Skeletal muscle satellite cell (primary cell): ENCODE measurements around the gene TOMM34. TPM values are rescaled to one million over a fixed set of nuclear protein-coding genes. Genes with fewer than 3 reads are reported as not detected.

ENCODE experiments used
- H3K27me3 ChIP-seq: 2 replicates; pipeline ENCODE4 v1.7.0; 2013; ENCODE audit warnings: low read length; ENCODE audit not compliant: control insufficient read depth, insufficient read depth
- H3K36me3 ChIP-seq: 2 replicates; pipeline ENCODE4 v1.7.0; 2013; ENCODE audit warnings: mild to moderate bottlenecking, control low read depth, low read length; ENCODE audit not compliant: insufficient read depth
- H3K4me1 ChIP-seq: 2 replicates; pipeline ENCODE4 v1.7.0; 2013; ENCODE audit warnings: low read length; ENCODE audit not compliant: control insufficient read depth, insufficient read depth
- H3K4me2 ChIP-seq: 2 replicates; pipeline ENCODE4 v1.7.0; 2013; ENCODE audit warnings: mild to moderate bottlenecking, low read length
- H3K4me3 ChIP-seq: 2 replicates; pipeline ENCODE4 v1.7.0; 2013; ENCODE audit warnings: low read length
- H3K9ac ChIP-seq: 2 replicates; pipeline ENCODE4 v1.7.0; 2013; ENCODE audit warnings: mild to moderate bottlenecking, low read depth, low read length, moderate library complexity
- H3K9me3 ChIP-seq: replicated peaks from 2 replicates; pipeline ENCODE4 v1.7.0; 2013; ENCODE audit warnings: mild to moderate bottlenecking, control low read depth, low read length
- small RNA-seq: library from RNA; depleted of rRNA; stranded (forward); fragments of <200 nt; gene quantifications from one replicate; pipeline ENCODE3, GENCODE V24; 2012

TOMM34 gene

DNA sequence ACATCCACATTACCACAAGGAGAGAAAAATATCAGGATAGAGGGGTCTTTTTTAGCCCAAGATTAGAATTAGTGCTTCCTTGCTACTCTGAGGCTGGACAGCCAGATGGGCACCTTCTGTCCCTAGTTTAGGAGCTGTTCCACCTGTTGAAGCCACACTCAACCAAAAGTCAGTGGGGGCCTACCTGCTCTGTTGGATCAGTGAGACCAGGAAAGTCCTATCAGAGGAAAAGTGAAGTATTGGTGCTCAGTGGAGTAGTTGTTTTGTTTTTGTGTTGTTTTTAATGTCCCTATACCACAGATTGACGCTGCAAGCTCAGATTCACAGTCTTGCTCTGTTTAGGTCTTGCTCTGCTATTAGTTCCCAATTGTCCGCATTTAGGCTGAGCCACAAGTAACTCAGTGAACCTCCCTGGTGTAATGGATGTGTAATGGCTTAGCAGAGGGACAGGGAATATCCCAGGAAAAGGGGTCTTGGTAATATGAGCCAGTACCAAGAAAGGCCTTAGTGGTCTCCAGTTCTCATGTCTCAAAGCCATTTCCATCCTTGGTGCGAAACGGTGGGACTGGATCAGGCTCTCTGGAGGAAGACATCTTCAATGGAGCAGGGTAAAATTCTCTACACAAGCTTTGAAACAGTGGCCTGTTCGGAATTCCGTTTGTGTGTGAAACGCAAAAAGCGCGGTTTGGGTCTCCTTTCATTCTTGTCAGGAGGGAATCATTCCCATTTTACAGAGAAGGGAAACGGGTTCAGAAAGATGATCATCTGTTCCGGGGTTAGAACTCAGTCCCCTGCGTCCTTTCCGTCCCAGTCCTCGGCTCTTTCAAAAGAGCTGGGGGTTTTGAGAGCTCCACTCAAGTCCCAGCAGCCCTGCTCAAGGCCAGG is 51.0 kb downstream of the TOMM34 start:
- H3K4me2 ChIP-seq = peak overlapping the region; percentile 86
- H3K9ac ChIP-seq = no peak overlapping the region
- H3K4me3 ChIP-seq = peak overlapping the region; percentile 76
- H3K9me3 ChIP-seq = no peaks in the 10 kb centered on the region
- H3K36me3 ChIP-seq = peaks cover 62% of the 10 kb centered on the region
- H3K27me3 ChIP-seq = no peaks in the 10 kb centered on the region
- peaks cover 9% of the 10 kb centered on the region for H3K4me1 ChIP-seq

DNA sequence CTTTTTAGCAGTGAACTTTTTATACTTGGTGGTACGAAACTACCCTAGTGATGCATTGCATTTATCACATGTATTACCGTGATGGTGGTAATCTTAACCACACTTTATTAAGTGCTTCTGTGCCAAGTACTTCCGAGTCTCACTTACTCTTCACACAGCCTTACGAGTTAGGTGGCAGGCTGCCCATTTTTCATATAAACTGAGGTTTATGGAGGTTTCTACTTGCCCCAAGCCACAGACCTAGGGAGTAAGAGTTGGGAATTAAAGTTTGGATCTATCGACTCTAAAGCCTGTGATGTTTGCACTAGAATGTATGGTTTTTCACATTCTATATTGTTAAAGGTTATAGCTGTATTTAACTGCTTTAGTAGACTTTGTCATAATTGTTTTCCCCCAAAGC is 55.8 kb downstream of the TOMM34 start:
- Histone ChIP-seq H3K4me2 (no peak overlapping the region), H3K36me3 (peaks cover 82% of the 10 kb centered on the region), H3K4me3 (no peak overlapping the region), H3K9me3 (no peaks in the 10 kb centered on the region), H3K9ac (no peak overlapping the region), H3K4me1 (peaks cover 8% of the 10 kb centered on the region), H3K27me3 (no peaks in the 10 kb centered on the region)

- no peak overlapping the region for H3K4me2 ChIP-seq
- H3K4me3 ChIP-seq = no peak overlapping the region
- H3K27me3 ChIP-seq = no peaks in the 10 kb centered on the region
- H3K9ac ChIP-seq = no peak overlapping the region
- peaks cover 6% of the 10 kb centered on the region for H3K4me1 ChIP-seq
- peaks cover 61% of the 10 kb centered on the region for H3K36me3 ChIP-seq
- no peaks in the 10 kb centered on the region for H3K9me3 ChIP-seq
Measured at GRCh38 chr20:44901974-44902373, 58.2 kb downstream of the TOMM34 start.

DNA sequence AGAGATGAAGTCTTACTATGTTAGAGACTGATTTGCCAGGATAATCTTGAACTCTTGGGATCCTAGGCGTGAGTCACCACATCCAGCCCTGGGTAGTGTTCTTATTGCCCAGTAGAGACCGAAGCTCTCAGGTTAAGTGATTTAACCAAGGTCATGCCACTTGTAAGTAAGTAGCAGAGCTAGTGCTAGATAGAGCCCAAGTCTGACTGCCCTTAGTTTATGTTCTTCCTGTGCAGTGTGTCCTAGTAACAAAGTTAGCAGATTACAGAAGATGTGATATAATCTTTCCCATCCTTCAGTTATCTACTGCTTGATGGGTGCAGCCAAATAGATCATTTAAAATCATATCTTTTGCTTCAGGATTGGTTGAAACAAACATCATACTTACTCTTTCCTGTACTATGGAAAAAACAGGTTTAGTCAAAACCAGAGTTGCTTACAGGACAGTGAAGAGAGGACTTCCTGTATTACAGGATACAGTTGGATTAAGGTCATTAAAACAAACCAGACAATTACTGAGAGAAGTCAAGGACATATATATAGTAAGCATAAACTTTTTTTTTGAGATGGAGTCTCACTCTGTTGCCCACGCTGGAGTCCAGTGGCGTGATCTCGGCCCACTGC is 59.9 kb downstream of the TOMM34 start:
- Histone ChIP-seq H3K27me3 (no peaks in the 10 kb centered on the region), H3K9me3 (no peaks in the 10 kb centered on the region), H3K4me2 (no peak overlapping the region), H3K4me3 (no peak overlapping the region), H3K36me3 (peaks cover 45% of the 10 kb centered on the region), H3K9ac (no peak overlapping the region), H3K4me1 (peaks cover 16% of the 10 kb centered on the region)

DNA sequence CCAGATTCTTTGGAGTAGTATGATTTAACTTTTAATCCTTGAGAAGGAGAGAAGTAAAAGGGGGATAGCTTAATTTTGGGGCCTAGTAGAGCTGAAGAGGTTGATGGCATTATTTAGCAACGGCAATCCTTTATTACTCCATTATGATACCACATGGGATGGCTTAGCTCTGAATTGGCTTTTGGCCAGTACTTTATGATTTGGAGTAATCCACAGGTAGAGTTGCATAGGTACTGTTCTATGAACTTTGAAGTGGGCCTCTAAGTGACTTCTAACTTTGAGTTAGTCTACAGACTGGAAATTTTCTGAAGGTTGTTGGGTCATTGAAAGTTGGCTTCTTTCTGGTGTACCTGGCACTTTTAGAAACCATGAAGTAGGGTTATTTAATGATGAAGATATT is 63.1 kb downstream of the TOMM34 start:
- Histone ChIP-seq H3K4me2 (peak overlapping the region; percentile 44), H3K9me3 (no peaks in the 10 kb centered on the region), H3K4me3 (no peak overlapping the region), H3K4me1 (peaks cover 18% of the 10 kb centered on the region), H3K27me3 (no peaks in the 10 kb centered on the region), H3K9ac (no peak overlapping the region), H3K36me3 (peaks cover 26% of the 10 kb centered on the region)

DNA sequence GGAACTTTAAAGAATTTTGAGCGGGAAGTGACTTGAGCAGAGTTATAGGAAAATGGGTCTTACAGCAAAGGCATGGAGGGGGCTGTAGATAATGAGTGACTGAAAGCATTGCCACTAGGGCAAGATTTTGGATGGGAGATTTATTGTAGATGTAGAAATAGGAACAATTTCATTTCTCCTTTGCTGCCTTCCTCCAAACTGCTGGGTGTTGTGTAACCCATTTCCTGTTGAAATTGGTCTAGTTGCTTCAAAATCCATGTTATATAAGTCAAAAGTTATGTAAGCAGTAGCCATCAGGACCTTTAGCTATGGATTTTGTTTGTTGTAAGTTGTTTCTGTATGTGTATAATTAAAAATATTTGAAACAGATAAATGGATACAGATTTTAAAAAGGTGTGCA is 63.6 kb downstream of the TOMM34 start:
- no peaks in the 10 kb centered on the region for H3K9me3 ChIP-seq
- peaks cover 13% of the 10 kb centered on the region for H3K4me1 ChIP-seq
- H3K9ac ChIP-seq = no peak overlapping the region
- peak overlapping the region; percentile 44 for H3K4me2 ChIP-seq
- H3K4me3 ChIP-seq = no peak overlapping the region
- H3K36me3 ChIP-seq = peaks cover 26% of the 10 kb centered on the region
- H3K27me3 ChIP-seq = no peaks in the 10 kb centered on the region

- Histone ChIP-seq H3K4me1 (peaks cover 13% of the 10 kb centered on the region), H3K4me2 (no peak overlapping the region), H3K9ac (no peak overlapping the region), H3K36me3 (peaks cover 25% of the 10 kb centered on the region), H3K9me3 (no peaks in the 10 kb centered on the region), H3K27me3 (no peaks in the 10 kb centered on the region), H3K4me3 (no peak overlapping the region)
Measured at GRCh38 chr20:44894959-44895358, 65.2 kb downstream of the TOMM34 start.

Small RNA genes lying within 50 kb of the gene (small RNA-seq; reads per million reads assigned to genes)
- gene RF00019 = not detected
